GM18873 (cell line): ENCODE results near the gene PCDHGB5.
"Not testable (repeated sequence)": the region's sequence is repeated elsewhere in the genome, so short reads cannot be mapped to it uniquely, and the experiment has no call there.

Experiments used
- ATAC-seq: cut with Tn5 transposase; IDR thresholded peaks from one replicate; pipeline ENCODE4 v1.9.1; 2021; ENCODE audit warnings: mild to moderate bottlenecking, moderate library complexity, moderate number of reproducible peaks; ENCODE audit not compliant: unreplicated experiment, low FRiP score

PCDHGB5 gene

DNA sequence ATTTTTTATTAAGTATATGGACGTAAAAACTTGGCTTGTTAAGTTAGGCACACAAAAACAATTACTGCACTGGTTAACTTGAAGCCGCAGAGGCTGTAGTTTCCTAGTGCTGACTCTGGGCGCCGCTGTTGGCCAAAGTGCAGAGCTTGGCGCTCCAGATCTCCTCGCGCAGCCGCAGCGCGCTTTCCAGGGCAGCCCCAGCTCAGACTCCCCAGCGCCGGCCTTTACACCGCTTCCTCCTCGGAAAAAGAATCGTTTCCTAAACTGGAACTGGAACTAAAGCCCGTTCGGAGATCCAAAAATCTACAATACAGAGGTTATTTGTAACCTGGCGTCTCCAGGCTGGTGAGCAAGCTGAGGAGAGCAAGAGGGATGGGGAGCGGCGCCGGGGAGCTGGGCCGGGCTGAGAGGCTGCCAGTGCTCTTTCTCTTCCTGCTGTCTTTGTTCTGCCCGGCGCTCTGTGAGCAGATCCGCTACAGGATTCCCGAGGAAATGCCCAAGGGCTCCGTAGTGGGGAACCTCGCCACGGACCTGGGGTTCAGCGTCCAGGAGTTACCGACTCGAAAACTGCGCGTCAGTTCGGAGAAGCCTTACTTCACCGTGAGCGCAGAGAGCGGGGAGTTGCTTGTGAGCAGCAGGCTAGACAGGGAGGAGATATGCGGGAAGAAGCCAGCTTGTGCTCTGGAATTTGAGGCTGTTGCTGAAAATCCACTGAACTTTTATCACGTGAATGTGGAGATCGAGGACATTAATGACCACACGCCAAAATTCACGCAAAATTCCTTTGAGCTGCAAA, at the start of gene PCDHGB5:
TSS of gene PCDHGB5 (plus strand) at position 192 of the 796 bp plus-strand sequence. CDS start at position 373, 181 bp downstream.
- ATAC-seq: not testable (repeated sequence)

- ATAC-seq: no peak
These were observed 47.7 kb upstream of the PCDHGB5 start, which contains the start of gene PCDHGB1 for GRCh38 chr5:141349917-141350619. PCDHGB1 (plus strand) TSS chr5:141350099; CDS start chr5:141350261, 162 bp downstream.

- no peak for ATAC-seq
These were observed 46.2 kb upstream of the PCDHGB5 start for GRCh38 chr5:141351591-141351990.

GRCh38 chr5:141354900-141355469, 42.8 kb upstream of the PCDHGB5 start, which contains the start of gene PCDHGA4:
PCDHGA4 (plus strand) TSS chr5:141355021; CDS start chr5:141355108, 87 bp downstream.
- ATAC-seq: no peak

DNA sequence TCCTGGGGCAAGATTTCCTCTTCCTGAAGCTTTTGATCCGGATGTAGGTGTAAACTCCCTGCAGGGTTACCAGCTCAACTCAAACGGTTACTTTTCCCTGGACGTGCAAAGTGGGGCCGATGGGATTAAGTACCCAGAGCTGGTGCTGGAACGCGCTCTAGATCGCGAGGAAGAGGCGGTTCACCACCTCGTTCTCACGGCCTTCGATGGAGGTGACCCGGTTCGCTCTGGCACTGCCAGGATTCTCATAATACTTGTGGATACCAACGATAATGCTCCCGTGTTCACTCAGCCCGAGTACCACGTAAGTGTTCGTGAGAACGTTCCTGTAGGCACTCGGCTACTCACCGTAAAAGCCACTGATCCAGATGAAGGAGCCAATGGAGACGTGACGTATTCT, 42.1 kb upstream of the PCDHGB5 start:
- no peak for ATAC-seq

DNA sequence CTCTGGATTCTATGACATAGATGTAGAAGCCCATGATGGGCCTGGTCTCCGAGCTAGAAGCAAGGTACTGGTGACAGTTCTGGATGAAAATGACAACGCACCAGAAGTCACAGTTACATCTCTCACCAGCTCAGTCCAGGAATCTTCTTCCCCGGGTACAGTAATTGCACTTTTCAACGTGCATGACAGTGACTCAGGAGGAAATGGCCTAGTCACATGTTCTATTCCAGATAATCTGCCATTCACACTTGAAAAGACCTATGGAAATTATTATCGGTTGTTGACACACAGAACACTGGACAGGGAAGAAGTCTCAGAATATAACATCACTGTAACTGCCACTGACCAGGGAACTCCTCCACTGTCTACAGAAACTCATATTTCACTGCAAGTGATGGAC, 41.6 kb upstream of the PCDHGB5 start:
- ATAC-seq: no peak

- no peak for ATAC-seq
These were observed 40.8 kb upstream of the PCDHGB5 start for GRCh38 chr5:141356950-141357349.

- peak; percentile 84 for ATAC-seq
These were observed 37.8 kb upstream of the PCDHGB5 start, which contains the start of gene PCDHGB2 for GRCh38 chr5:141359790-141360426. PCDHGB2 (plus strand) TSS chr5:141359994; CDS start chr5:141360136, 142 bp downstream.

- no peak for ATAC-seq
These were observed 37.1 kb upstream of the PCDHGB5 start for GRCh38 chr5:141360685-141361084.

DNA sequence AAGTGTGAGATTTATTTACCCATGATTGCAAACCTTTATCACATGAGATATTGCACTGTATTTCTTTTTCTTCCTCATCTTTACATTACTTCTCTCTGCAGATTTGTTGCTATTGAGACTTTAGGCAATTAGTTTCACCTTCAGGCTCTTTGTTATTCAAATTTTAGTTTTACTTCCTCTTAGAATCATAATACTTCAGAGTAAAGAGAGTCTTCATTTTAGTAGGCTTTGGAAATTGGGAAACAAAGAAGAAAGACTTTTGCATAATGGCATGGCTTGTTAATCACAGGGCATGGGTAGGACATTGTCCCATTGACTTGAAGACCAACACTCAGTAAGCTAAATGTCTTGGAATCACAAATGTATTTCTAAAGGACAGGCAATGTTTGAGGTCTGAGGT, 35.0 kb upstream of the PCDHGB5 start:
- no peak for ATAC-seq

DNA sequence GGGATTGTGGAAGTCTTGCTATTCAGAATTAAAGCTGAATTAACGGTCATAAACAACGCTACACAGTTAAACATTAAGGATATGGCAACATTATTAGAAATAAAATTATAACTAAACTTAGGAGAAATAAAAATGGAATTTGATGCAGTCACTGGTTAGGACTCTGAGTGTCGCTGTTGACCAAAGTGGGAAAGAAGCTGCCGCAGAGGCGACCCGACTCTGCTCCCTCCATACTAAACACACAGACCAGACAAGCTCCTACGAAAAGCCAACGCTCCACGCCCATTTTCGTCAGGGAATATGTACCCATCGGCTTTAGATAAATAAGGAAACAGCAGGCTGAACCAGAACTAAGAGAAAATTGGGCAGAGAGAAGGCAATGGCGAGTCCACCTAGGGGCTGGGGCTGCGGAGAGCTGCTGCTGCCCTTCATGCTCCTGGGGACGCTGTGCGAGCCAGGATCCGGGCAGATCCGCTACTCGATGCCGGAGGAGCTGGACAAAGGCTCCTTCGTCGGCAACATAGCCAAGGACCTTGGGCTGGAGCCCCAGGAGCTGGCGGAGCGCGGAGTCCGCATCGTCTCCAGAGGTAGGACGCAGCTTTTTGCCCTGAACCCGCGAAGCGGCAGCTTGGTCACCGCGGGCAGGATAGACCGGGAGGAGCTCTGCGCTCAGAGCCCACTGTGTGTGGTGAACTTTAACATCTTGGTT, 33.6 kb upstream of the PCDHGB5 start, which contains the start of gene PCDHGA5:
TSS of gene PCDHGA5 (plus strand) at position 211 of the 709 bp plus-strand sequence. CDS start at position 380, 169 bp downstream.
- no peak for ATAC-seq

DNA sequence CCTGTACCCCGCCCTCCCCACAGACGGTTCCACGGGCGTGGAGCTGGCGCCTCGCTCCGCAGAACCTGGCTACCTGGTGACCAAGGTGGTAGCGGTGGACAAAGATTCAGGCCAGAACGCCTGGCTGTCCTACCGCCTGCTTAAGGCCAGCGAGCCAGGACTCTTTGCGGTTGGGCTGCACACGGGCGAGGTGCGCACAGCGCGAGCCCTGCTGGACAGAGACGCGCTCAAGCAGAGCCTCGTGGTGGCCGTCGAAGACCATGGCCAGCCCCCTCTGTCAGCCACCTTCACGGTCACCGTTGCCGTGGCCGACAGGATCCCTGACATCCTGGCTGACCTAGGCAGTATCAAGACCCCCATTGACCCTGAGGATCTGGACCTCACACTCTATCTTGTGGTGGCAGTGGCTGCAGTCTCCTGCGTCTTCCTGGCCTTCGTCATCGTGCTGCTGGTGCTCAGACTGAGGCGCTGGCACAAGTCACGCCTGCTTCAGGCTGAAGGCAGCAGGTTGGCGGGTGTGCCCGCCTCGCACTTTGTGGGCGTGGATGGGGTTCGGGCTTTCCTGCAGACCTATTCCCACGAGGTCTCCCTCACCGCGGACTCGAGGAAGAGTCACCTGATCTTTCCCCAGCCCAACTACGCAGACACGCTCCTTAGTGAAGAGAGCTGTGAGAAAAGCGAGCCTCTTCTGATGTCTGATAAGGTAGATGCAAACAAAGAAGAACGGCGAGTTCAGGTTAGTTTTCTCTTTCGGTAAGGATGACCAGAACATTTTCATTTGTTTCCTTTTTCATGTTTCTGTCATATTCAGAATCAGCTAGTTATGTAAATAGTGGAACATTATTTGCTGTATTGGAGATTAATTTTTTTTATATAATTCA, 31.5 kb upstream of the PCDHGB5 start:
- ATAC-seq: no peak

GRCh38 chr5:141369994-141370848, 27.5 kb upstream of the PCDHGB5 start, which contains the start of gene PCDHGB3:
PCDHGB3 (plus strand) TSS chr5:141370242; CDS start chr5:141370395, 153 bp downstream.
- no peak for ATAC-seq

DNA sequence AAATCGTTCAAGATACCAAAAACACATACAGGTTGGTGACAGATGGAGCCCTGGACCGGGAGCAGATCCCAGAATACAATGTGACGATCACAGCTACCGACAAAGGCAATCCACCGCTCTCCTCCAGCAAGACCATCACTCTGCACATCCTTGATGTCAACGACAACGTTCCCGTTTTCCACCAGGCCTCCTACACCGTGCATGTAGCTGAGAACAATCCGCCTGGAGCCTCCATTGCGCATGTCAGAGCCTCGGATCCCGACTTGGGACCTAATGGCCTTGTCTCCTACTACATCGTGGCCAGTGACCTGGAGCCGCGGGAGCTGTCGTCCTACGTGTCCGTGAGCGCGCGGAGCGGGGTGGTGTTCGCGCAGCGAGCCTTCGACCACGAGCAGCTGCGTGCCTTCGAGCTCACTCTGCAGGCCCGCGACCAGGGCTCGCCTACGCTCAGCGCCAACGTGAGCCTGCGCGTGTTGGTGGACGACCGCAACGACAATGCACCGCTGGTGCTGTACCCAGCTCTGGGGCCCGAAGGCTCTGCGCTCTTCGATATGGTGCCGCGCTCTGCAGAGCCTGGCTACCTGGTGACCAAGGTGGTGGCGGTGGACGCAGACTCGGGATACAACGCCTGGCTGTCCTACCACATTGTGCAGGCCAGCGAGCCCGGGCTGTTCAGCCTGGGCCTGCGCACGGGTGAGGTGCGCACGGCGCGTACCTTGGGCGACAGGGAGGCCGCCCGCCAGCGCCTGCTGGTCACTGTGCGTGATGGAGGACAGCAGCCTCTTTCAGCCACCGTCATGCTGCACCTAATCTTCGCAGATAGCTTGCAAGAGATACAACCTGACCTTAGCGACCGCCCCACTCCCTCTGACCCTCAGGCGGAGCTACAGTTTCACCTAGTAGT, 25.9 kb upstream of the PCDHGB5 start:
- no peak for ATAC-seq

GRCh38 chr5:141373673-141374317, 24.0 kb upstream of the PCDHGB5 start, which contains the start of gene PCDHGA6:
PCDHGA6 (plus strand) TSS chr5:141373891; CDS start chr5:141374084, 193 bp downstream.
- no peak for ATAC-seq

- no peak for ATAC-seq
These were observed 23.1 kb upstream of the PCDHGB5 start for GRCh38 chr5:141374627-141375026.
